H9 (cell line): ENCODE measurements around the gene ACOXL. TPM values are rescaled to one million over a fixed set of nuclear protein-coding genes. Genes with fewer than 3 reads are reported as not detected.

Experiments used
- DNase-seq: peaks from one replicate; pipeline ENCODE4 v3.0.0-alpha.2; 2017
- H2AFZ ChIP-seq: one replicate; pipeline ENCODE4 v1.6.1; 2013; ENCODE audit warnings: mild to moderate bottlenecking, low read length, control low read depth, moderate library complexity
- H2AK5ac ChIP-seq: 2 replicates; pipeline ENCODE4 v1.6.1; 2013; ENCODE audit warnings: low read length, control low read depth, mixed read lengths; ENCODE audit not compliant: insufficient read length
- H2BK120ac ChIP-seq: one replicate; pipeline ENCODE4 v1.6.1; 2013; ENCODE audit warnings: low read depth, mild to moderate bottlenecking, low read length, control low read depth, inconsistent platforms; ENCODE audit not compliant: poor library complexity, severe bottlenecking
- H2BK12ac ChIP-seq: 2 replicates; pipeline ENCODE4 v1.6.1; 2013; ENCODE audit warnings: low read length, control low read depth, mixed read lengths, low read depth; ENCODE audit not compliant: insufficient read length
- H2BK15ac ChIP-seq: 2 replicates; pipeline ENCODE4 v1.6.1; 2013; ENCODE audit warnings: low read depth, low read length, control low read depth
- H2BK20ac ChIP-seq: one replicate; pipeline ENCODE4 v1.6.1; 2013; ENCODE audit warnings: low read depth, mild to moderate bottlenecking, low read length, control low read depth, inconsistent platforms; ENCODE audit not compliant: poor library complexity, severe bottlenecking
- H2BK5ac ChIP-seq: 2 replicates; pipeline ENCODE4 v1.6.1; 2013; ENCODE audit warnings: low read length, control low read depth, mixed read lengths; ENCODE audit not compliant: insufficient read length
- H3K14ac ChIP-seq: 2 replicates; pipeline ENCODE4 v1.6.1; 2013; ENCODE audit warnings: low read length, control low read depth; ENCODE audit not compliant: insufficient read depth
- H3K18ac ChIP-seq: 2 replicates; pipeline ENCODE4 v1.6.1; 2013; ENCODE audit warnings: low read depth, mild to moderate bottlenecking, mixed read lengths, low read length, control low read depth; ENCODE audit not compliant: insufficient read length
- H3K23ac ChIP-seq: 2 replicates; pipeline ENCODE4 v1.6.1; 2013; ENCODE audit warnings: low read length, control low read depth, mixed read lengths, low read depth; ENCODE audit not compliant: insufficient read length
- H3K23me2 ChIP-seq: 2 replicates; pipeline ENCODE4 v1.6.1; 2013; ENCODE audit warnings: low read depth, mild to moderate bottlenecking, mixed read lengths, low read length, control low read depth; ENCODE audit not compliant: insufficient read length, poor library complexity, severe bottlenecking
- H3K27ac ChIP-seq: 2 replicates; pipeline ENCODE4 v1.5.1; 2013; ENCODE audit warnings: low read length, control low read depth, mixed read lengths, low read depth; ENCODE audit not compliant: insufficient read length
- H3K27me3 ChIP-seq: 2 replicates; pipeline ENCODE4 v1.6.1; 2013; ENCODE audit warnings: low read length, control low read depth, inconsistent platforms; ENCODE audit not compliant: insufficient read depth
- H3K4ac ChIP-seq: 2 replicates; pipeline ENCODE4 v1.6.1; 2013; ENCODE audit warnings: low read depth, mild to moderate bottlenecking, control low read depth, inconsistent platforms, low read length, moderate library complexity
- H3K4me1 ChIP-seq: 2 replicates; pipeline ENCODE4 v1.6.1; 2013; ENCODE audit warnings: low read length, control low read depth, inconsistent platforms; ENCODE audit not compliant: insufficient read depth
- H3K4me2 ChIP-seq: 2 replicates; pipeline ENCODE4 v1.6.1; 2013; ENCODE audit warnings: low read length, control low read depth, mixed read lengths; ENCODE audit not compliant: insufficient read length, insufficient read depth
- H3K56ac ChIP-seq: 2 replicates; pipeline ENCODE4 v1.6.1; 2013; ENCODE audit warnings: low read depth, mild to moderate bottlenecking, mixed read lengths, low read length, control low read depth; ENCODE audit not compliant: insufficient read length
- H3K79me1 ChIP-seq: 2 replicates; pipeline ENCODE4 v1.6.1; 2013; ENCODE audit warnings: low read depth, mild to moderate bottlenecking, moderate library complexity, low read length, control low read depth, inconsistent platforms; ENCODE audit not compliant: insufficient read depth, poor library complexity, severe bottlenecking
- H3K79me2 ChIP-seq: 2 replicates; pipeline ENCODE4 v1.6.1; 2013; ENCODE audit warnings: low read length, control low read depth, inconsistent platforms; ENCODE audit not compliant: insufficient read depth
- H3K9ac ChIP-seq: 2 replicates; pipeline ENCODE4 v1.6.1; 2013; ENCODE audit warnings: low read length, control low read depth, mixed read lengths; ENCODE audit not compliant: insufficient read length; ENCODE audit errors: extremely low read depth
- H3K9me3 ChIP-seq: one replicate; pipeline ENCODE4 v1.6.1; 2013; ENCODE audit warnings: low read depth, low read length, inconsistent platforms; ENCODE audit not compliant: control insufficient read depth
- H3T11ph ChIP-seq: one replicate; pipeline ENCODE4 v1.6.1; 2013; ENCODE audit warnings: mild to moderate bottlenecking, low read length, control low read depth, inconsistent platforms
- H4K20me1 ChIP-seq: one replicate; pipeline ENCODE4 v1.6.1; 2013; ENCODE audit not compliant: control insufficient read depth, insufficient read length, insufficient read depth
- H4K5ac ChIP-seq: 2 replicates; pipeline ENCODE4 v1.6.1; 2013; ENCODE audit warnings: low read depth, mild to moderate bottlenecking, mixed read lengths, low read length, control low read depth; ENCODE audit not compliant: insufficient read length
- H4K8ac ChIP-seq: replicated peaks from 2 replicates; pipeline ENCODE4 v1.6.1; 2013; ENCODE audit warnings: low read length, control low read depth, mixed read lengths, low read depth; ENCODE audit not compliant: insufficient read length
- H4K91ac ChIP-seq: 2 replicates; pipeline ENCODE4 v1.6.1; 2013; ENCODE audit warnings: low read depth, mild to moderate bottlenecking, moderate library complexity, mixed read lengths, low read length, control low read depth; ENCODE audit not compliant: insufficient read length
- H3K27ac Mint-ChIP-seq, 3 experiments: 2 replicates in 2 of 3; 3 replicates in 1 of 3; pipeline ENCODE4 v1.8.0; 2020 to 2021; ENCODE audit warnings: mixed read lengths in 3 of 3, mild to moderate bottlenecking in 1 of 3, moderate library complexity in 1 of 3
- H3K27me3 Mint-ChIP-seq: 2 replicates; pipeline ENCODE4 v1.8.0; 2021; ENCODE audit warnings: low read depth, mild to moderate bottlenecking, moderate library complexity, mixed read lengths
- H3K36me3 Mint-ChIP-seq, 3 experiments: 2 replicates in 2 of 3; 3 replicates in 1 of 3; pipeline ENCODE4 v1.8.0; 2020 to 2021; ENCODE audit warnings: low read depth in 3 of 3, mixed read lengths in 3 of 3; ENCODE audit not compliant: insufficient read depth in 1 of 3
- H3K4me1 Mint-ChIP-seq, 2 experiments: 2 replicates each; pipeline ENCODE4 v1.8.0; 2020; ENCODE audit warnings: mixed read lengths in 2 of 2
- H3K4me3 Mint-ChIP-seq, 2 experiments: 2 replicates in 1 of 2; 3 replicates in 1 of 2; pipeline ENCODE4 v1.8.0; 2020 to 2021; ENCODE audit warnings: mild to moderate bottlenecking in 2 of 2, mixed read lengths in 2 of 2, moderate library complexity in 1 of 2
- H3K9me3 Mint-ChIP-seq, 2 experiments: 2 replicates in 1 of 2; 3 replicates in 1 of 2; pipeline ENCODE4 v1.8.0; 2020; ENCODE audit warnings: mild to moderate bottlenecking in 2 of 2, mixed read lengths in 2 of 2, moderate library complexity in 1 of 2
- total RNA-seq: library from RNA; stranded (reverse); gene quantifications from 2 replicates; pipeline ENCODE4 v1.2.1, GENCODE V29; 2021
- TF ChIP-seq, protein P1 (sequence below): fragments of 200-600 bp; sonication (generic); conservative IDR thresholded peaks from 3 replicates; pipeline ENCODE4 v1.8.0; 2021; ENCODE audit warnings: antibody characterized with exemption, mild to moderate bottlenecking

Gene ACOXL
- total RNA-seq, 1 experiment from 2014 or later, result 37.6 TPM

DNA sequence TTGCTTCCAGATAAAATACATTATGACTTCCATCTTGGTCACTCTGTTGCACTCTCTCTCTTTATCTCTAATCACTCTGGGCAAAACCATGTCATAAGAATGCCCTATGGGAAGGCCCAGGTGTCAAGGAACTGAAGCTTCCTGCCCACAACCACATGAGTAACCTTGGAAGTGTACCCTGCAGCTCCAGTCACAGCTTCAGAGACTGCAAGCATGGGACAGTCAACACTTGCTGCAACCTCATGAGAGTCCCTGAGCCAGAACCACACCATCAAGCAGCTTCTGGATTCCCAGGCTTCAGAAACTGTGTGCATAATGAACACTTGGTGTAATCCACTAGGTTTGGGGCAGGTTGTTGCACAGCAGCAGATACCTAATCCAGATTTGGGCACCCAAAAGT, 267.3 kb downstream of the ACOXL start:
- H3K9me3 Mint-ChIP-seq, result no peaks in the 10 kb centered on the region; a peak in 2 of 5 replicates
- TF ChIP-seq, protein P1, sequence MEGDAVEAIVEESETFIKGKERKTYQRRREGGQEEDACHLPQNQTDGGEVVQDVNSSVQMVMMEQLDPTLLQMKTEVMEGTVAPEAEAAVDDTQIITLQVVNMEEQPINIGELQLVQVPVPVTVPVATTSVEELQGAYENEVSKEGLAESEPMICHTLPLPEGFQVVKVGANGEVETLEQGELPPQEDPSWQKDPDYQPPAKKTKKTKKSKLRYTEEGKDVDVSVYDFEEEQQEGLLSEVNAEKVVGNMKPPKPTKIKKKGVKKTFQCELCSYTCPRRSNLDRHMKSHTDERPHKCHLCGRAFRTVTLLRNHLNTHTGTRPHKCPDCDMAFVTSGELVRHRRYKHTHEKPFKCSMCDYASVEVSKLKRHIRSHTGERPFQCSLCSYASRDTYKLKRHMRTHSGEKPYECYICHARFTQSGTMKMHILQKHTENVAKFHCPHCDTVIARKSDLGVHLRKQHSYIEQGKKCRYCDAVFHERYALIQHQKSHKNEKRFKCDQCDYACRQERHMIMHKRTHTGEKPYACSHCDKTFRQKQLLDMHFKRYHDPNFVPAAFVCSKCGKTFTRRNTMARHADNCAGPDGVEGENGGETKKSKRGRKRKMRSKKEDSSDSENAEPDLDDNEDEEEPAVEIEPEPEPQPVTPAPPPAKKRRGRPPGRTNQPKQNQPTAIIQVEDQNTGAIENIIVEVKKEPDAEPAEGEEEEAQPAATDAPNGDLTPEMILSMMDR, result no peak
- H3K14ac ChIP-seq, result no peak overlapping the region
- H3K9ac ChIP-seq, result no peak overlapping the region
- H3K4me2 ChIP-seq, result no peak overlapping the region
- no peak overlapping the region for H2BK12ac ChIP-seq
- no peak overlapping the region for H2BK5ac ChIP-seq
- H3K23ac ChIP-seq, result no peak overlapping the region
- no peak overlapping the region for H3K4ac ChIP-seq
- H2BK120ac ChIP-seq, result no peak overlapping the region
- no peaks in the 10 kb centered on the region; the same call in 1 of the 2 replicates for H3K4me1 ChIP-seq
- no peaks in the 10 kb centered on the region for H3K79me1 ChIP-seq
- no peak overlapping the region for H3K27ac Mint-ChIP-seq
- H3K79me2 ChIP-seq, result no peaks in the 10 kb centered on the region
- H2AK5ac ChIP-seq, result no peak overlapping the region
- H3K27ac ChIP-seq, result no peak overlapping the region
- no peak overlapping the region for H2BK15ac ChIP-seq
- H2BK20ac ChIP-seq, result no peak overlapping the region
- H3K23me2 ChIP-seq, result no peaks in the 10 kb centered on the region
- peaks cover 15 to 43% (median 36%) of the 10 kb centered on the region in 3 experiments for H3K36me3 Mint-ChIP-seq
- H4K20me1 ChIP-seq, result no peaks in the 10 kb centered on the region
- H3K18ac ChIP-seq, result no peak overlapping the region
- H3K56ac ChIP-seq, result no peak overlapping the region
- H3K4me3 Mint-ChIP-seq, result no peak overlapping the region
- no peak overlapping the region for H4K5ac ChIP-seq
- H3K27me3 ChIP-seq, result no peaks in the 10 kb centered on the region
- H3K9me3 ChIP-seq, result no peaks in the 10 kb centered on the region
- no peak overlapping the region for H4K8ac ChIP-seq
- no peak for DNase-seq
- no peaks in the 10 kb centered on the region for H3K27me3 Mint-ChIP-seq
- H3T11ph ChIP-seq, result no peak overlapping the region
- no peak overlapping the region for H2AFZ ChIP-seq
- peaks cover 5 to 16% of the 10 kb centered on the region in 2 experiments for H3K4me1 Mint-ChIP-seq
- no peak overlapping the region for H4K91ac ChIP-seq
